ENCODE measurements around the gene CLSTN2.

CLSTN2 gene

GRCh38 chr3:140470211-140470610 is 535.2 kb downstream of the CLSTN2 start:
- no peak for DNase-seq

DNA sequence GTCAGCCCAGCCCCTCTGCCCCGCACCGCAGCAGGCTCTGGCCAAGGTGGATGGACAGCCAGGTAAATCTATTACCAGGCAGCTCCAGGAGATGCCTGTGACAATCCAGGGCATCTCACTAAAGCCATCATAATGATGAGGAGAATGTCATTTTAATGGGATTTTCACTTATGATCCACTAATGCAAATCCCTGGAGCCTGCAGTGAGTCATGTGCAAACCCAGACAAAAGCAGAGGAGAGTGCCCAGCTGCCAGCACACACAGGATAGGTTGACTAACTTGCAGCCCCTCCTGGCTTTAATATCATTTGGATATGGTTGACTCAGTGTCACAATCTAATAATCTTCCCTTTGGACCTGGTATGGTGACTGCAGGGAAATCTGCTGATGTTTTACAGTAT is 536.0 kb downstream of the CLSTN2 start:
- no peak for DNase-seq

GRCh38 chr3:140472306-140473020 is 537.5 kb downstream of the CLSTN2 start:
- no peak for DNase-seq

DNA sequence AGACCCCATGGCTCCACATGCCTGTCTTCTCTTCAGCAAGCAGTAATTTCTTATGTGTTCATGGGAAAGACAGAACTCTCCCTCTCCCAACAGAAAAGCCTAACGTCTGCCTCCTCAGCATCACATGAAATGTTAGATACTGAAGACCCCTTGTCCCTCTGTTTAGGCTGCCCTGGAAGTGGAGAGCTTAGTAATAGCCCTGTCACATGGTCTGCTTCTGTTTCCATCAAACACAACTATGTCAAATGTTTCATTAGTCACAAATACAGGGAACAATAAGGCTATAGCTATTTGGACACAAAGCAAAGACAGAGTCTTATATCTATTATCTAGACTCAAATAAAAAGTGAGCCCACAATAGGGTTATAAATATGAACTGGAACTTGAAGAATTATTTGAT is 552.6 kb downstream of the CLSTN2 start:
- DNase-seq: no peak

- DNase-seq: no peak
Measured at GRCh38 chr3:140493271-140493670, 558.3 kb downstream of the CLSTN2 start.

GRCh38 chr3:140494970-140495369 is 560.0 kb downstream of the CLSTN2 start:
- DNase-seq: no peak

GRCh38 chr3:140497331-140497730 is 562.3 kb downstream of the CLSTN2 start:
- no peak for DNase-seq

DNA sequence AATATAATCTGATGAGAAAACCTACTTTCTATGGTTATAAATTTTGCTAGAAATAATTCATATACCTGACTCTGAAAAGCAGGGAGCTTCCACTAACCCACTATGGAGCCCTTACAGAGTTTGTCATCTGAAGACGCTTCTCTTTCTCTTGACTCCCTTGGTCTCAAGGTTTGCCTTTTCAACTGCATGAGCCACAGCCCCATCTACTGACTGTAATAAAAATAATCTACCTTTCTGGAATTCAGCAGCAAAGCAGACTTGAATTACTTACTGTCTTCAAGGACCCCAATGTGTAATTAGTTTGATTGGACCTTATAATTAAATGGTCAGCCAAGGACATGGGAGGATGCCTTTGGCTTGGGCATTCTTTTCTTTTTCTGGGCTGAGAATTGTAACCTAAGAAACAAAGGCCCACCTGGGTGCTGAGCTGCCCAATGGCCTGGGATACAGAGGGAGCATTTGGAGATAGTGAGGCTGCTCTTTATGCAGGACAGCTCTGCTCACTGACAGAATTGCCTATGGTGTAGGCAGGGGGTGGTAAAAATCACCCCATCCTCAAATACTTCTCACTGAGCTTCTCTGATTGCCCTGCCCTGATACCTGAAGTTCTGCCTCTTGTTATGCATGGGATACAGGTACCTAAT is 564.3 kb downstream of the CLSTN2 start:
- DNase-seq: no peak

DNA sequence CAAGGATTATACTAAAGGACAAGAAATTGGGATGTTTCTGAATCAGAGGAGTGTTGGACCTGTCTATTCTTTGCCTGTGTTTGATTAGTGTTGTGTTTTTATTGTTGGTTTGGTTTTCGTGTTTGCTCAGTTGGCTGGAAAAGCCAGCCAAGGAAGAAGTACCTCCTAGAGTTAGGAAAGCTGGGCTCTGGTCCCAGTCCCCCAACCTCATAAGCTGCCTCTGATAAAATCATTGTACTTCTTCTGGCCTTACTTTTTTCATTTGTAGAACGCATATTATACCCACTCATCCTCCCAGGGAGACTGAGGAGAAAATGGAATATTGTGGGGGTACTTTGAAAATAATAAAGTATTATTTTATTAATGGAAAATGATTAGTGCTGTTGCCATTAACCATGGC is 565.5 kb downstream of the CLSTN2 start:
- DNase-seq: no peak

GRCh38 chr3:140501061-140501769 is 566.2 kb downstream of the CLSTN2 start:
- no peak for DNase-seq

- DNase-seq: no peak
Measured at GRCh38 chr3:140501770-140502364, 566.9 kb downstream of the CLSTN2 start.

DNA sequence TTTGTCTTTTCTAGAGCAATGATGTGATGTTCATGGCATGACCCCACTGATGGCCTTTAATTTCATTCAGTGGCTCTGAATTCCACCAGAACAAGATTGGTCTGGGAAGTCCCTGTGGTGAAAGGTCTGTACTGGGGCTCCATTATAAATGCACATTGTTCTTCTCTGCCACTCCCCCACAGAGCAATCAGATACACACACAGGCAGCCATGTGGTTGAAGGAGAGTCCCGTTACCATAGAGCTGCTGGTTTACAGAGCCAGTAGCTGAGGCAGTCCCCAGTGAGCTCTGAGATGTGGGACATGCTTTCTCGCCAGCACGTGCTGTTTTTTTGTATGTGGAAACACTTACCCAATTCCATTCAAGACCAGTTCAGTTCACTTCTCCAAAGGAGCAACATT is 570.2 kb downstream of the CLSTN2 start:
- no peak for DNase-seq

GRCh38 chr3:140505876-140506275 is 570.9 kb downstream of the CLSTN2 start:
- no peak for DNase-seq

GRCh38 chr3:140508550-140508949 is 573.6 kb downstream of the CLSTN2 start:
- DNase-seq: no peak

DNA sequence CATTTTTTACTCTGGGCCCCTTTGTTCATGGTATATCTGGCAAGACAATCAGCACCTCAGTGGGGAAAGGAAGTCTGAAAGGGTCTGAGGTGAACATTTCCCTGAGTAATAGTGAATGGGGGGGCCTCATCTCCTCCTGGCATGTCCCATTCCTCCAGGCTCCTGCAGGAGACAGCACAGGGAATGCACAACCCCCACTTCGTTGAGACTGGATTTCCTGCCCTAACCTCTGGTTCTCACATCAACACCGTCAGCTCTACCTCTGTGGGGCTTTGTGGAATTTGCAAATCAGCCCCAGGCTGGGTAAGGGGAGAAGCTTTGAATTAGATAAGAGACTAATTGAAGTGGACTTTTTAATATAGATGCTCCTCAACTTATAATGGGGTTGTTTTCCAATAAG is 574.5 kb downstream of the CLSTN2 start:
- no peak for DNase-seq

DNA sequence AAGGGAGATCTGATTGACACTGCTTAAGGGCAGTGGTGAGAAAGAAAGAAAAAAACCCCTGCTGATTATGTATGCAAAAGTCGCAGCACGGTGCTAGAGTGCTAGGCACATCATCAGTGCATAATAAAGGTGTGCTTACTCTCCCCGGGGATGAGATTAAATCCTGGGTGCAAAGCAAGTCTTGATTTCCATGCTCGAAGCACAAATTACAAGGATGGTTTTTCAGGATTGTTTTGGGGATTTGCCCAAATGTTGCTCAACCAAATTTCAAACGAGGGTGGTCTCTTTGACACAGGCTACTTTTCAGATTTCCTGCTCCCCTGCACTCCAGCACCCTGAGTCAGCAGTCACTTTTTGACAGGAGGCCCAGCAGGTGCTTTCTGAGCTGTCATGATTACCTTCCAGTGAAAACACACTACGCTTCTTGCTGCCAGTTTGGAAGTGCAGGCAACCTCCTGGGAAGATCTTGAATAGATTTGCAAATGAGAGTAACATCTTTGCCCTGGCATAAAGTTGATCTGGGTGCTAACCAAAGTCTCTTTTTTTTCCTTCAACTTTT is 575.4 kb downstream of the CLSTN2 start:
- no peak for DNase-seq

GRCh38 chr3:140521751-140522445 is 586.9 kb downstream of the CLSTN2 start:
- DNase-seq: no peak

DNA sequence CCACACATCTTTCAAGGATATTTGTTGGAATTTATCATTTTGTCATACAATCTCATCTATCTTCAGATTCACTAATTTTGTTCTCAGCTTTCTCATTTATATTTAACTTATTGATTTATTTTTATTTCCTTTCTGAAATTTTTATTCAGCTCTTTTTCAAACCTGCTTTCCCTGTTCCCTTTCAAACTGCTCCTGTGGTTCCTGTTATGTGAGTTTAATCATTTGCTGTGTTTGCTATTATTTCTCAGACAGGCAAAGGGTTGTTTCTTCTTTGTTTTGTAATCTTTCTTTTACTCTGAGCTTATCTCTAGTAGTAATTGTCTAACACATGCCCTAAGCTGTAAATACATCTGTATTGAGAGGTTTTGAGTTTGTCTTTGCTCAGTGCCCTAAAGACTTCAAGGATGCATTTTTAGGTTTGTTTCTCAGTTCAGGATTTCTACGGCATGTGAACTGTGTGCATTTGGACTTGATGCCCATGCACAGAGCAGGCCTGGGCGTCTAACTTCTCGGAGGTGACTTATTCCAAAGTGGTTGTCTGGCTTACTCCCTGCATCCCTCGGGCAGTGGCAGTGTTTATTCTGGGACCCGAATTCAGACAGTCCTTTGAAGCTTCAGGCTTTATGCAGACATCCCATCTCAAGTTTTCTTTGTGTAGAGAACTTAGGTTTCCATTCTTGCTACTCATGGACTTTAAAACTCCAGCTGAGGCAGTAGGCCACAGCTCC is 587.8 kb downstream of the CLSTN2 start:
- no peak for DNase-seq

DNA sequence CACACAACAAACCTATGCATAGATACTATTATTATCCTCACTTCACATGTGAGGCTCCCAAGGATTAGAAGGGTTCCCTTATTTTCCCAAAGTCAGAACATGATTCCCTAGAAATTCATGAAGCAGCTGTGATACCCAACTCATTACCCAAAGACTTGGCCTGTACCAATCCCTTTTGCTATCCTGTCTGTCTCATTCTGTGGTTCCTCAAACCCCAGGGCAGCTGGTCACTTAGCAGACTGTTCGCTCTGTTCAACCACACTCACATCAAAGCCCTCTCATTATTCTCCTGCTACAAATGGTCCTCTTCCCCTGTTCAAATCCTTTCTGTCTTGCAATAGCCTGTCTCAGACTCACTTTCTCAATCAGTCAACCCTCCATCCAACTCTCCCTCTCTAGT is 588.6 kb downstream of the CLSTN2 start:
- DNase-seq: no peak

- no peak for DNase-seq
Measured at GRCh38 chr3:140527156-140527555, 592.2 kb downstream of the CLSTN2 start.

GRCh38 chr3:140529096-140529495 is 594.1 kb downstream of the CLSTN2 start:
- no peak for DNase-seq

DNA sequence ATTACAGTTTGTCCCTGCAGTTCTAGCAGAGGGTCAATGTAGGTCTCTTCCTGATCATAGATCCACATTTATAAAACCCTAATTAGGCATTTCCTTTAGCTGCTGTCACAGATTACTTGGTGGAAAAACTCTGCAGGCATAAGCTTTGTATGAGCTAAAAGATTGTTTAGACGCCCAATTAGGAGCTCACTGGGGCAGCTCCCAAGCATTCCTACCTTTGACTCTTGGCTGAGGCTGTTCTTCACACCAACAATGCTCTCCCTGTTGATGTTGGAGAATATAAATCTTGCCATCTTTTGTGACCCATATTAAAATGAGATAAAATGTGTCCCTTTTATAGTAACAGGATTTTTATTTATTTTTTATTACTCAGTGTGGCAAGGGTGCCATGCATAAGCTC is 594.6 kb downstream of the CLSTN2 start:
- DNase-seq: no peak

Data from CD4-positive, alpha-beta T cell treated with Interleukin-10 for 1 hour (primary cell).